Astrocyte of the spinal cord (primary cell): Measurements from ENCODE around the gene NGB.

ENCODE experiments used
- DNase-seq: peaks from one replicate; pipeline ENCODE4 v3.0.0; 2011; ENCODE audit warnings: low read depth, low spot score
- H3K4me3 ChIP-seq: 2 replicates; pipeline ENCODE4 v1.5.1; 2011; ENCODE audit warnings: low read depth, mild to moderate bottlenecking, low read length, moderate library complexity
- CTCF ChIP-seq: IDR thresholded peaks from 2 replicates; pipeline ENCODE4 v1.5.1; 2012; ENCODE audit warnings: low read depth, mild to moderate bottlenecking, low read length, inconsistent platforms
- in situ Hi-C: cut with HindIII; loops from 2 replicates; pipeline ENCODE4 v1.10.0; 2017; ENCODE audit warnings: low sequenced_read_pairs

Gene NGB

GRCh38 chr14:77242752-77243151 is 28.3 kb downstream of the NGB start:
- TF ChIP-seq CTCF, result no peak
- in situ Hi-C loops, result no loop called here
- H3K4me3 ChIP-seq, result no peak overlapping the region
- DNase-seq, result no peak

GRCh38 chr14:77241955-77242354 is 29.1 kb downstream of the NGB start:
- in situ Hi-C loops, result no loop called here
- no peak overlapping the region for H3K4me3 ChIP-seq
- DNase-seq, result no peak
- no peak for TF ChIP-seq CTCF

DNA sequence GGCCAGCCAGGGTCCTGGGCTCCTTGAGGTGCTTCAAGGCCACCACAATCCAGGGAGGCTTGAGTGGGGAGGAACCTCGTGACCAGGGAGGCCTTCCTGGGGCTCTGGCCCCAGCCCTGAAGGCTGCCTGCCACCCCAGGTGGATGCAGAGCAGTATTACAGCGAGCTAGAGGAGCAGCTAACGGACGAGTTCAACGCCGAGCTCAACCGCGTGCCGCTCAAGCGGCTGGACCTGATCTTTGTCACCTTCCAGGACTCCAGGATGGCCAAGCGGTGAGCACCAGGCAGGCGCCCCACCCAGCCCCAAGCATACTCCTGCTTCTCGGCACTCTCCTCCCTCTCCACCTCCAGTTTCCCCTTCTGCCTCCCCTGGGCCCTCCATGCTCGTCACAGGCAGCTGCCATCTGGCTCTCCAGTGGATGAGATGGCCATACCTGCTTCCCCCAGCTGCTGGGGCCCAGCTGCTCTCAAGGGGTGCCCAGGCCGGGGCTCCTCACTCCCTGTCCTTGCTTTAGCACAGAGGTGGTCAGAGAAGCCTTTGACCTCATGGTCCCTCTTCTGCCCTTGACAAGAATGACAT is 30.6 kb downstream of the NGB start:
- no peak for TF ChIP-seq CTCF
- DNase-seq, result no peak
- no peak overlapping the region for H3K4me3 ChIP-seq
- in situ Hi-C loops, result no loop called here

DNA sequence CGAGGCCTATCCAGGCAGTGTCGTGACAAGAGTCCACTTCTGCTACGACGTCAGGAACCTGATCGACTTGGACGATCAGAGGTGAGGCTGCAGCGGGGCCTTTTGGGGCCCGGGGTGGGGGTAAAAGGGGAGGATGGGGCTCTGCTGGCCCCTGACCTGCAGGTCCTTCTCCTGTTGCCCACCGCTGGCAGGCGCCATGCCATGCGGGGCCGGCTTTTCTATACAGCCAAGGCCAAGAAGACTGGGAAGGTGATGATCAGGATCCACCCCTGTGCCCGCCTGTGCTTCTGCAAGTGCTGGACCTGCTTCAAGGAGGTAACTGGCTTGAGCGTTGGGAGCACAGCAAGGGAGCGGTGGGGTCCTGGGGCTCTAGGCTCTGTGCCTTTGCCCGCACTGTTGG is 31.6 kb downstream of the NGB start:
- no peak for DNase-seq
- in situ Hi-C loops, result no loop called here
- H3K4me3 ChIP-seq, result no peak overlapping the region
- no peak for TF ChIP-seq CTCF

DNA sequence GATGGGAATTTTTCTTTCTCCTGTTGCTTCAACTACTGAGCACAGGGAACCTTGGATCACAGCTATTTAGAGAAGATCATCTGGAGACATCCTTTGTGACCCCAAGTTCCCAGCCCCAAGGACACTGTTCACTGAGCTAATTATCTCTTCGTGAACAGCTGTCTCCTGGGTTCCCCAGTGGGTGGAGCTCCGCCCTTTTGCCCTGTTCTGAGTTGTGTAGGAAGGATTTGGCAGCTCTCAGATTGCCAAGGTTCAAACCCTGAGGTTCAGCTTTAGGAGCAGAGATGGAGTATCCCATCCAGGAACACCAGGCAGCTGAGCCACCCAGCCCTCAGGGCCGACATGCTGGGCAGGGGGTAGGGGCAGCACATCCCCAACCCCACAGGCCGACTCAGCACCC is 32.0 kb downstream of the NGB start:
- no peak overlapping the region for H3K4me3 ChIP-seq
- TF ChIP-seq CTCF, result no peak
- in situ Hi-C loops, result no loop called here
- DNase-seq, result no peak

DNA sequence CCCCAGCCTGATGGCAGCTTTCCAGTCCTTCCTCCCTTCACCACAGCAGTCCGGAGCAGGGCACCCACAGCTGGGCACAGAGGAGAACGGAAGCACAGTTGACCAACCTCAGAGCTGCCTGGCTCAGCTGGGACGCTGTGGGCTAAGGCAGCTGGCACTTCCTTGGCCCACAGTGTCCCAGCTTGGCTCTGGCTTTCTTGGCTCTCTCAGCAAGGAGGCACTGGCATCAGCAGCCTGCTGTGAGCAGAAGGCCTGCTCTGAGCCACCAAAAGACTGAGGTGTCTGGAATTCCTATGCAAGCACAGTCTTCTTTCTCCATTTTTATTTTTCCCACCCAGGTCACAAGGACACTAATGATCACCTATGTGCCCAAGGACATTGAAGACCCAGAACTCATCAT is 32.6 kb downstream of the NGB start:
- no peak for TF ChIP-seq CTCF
- H3K4me3 ChIP-seq, result no peak overlapping the region
- in situ Hi-C loops, result no loop called here
- no peak for DNase-seq

- no peak overlapping the region for H3K4me3 ChIP-seq
- TF ChIP-seq CTCF, result no peak
- no peak for DNase-seq
- in situ Hi-C loops, result no loop called here
Observed at GRCh38 chr14:77236814-77237213, 34.2 kb downstream of the NGB start.
